ENCODE results near the gene CHRNA1.

The CHRNA1 gene

GRCh38 chr2:174705321-174705720 lies 59.0 kb downstream of the CHRNA1 start:
- TF ChIP-seq, protein P1, sequence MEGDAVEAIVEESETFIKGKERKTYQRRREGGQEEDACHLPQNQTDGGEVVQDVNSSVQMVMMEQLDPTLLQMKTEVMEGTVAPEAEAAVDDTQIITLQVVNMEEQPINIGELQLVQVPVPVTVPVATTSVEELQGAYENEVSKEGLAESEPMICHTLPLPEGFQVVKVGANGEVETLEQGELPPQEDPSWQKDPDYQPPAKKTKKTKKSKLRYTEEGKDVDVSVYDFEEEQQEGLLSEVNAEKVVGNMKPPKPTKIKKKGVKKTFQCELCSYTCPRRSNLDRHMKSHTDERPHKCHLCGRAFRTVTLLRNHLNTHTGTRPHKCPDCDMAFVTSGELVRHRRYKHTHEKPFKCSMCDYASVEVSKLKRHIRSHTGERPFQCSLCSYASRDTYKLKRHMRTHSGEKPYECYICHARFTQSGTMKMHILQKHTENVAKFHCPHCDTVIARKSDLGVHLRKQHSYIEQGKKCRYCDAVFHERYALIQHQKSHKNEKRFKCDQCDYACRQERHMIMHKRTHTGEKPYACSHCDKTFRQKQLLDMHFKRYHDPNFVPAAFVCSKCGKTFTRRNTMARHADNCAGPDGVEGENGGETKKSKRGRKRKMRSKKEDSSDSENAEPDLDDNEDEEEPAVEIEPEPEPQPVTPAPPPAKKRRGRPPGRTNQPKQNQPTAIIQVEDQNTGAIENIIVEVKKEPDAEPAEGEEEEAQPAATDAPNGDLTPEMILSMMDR (IDR thresholded peaks at IDR 0.05; ENCODE audit: low read depth, low read length): no peak
- DNase-seq (ENCODE audit: low read depth in 2 of 2): no peak
- no peak overlapping the region for H3K4me3 ChIP-seq (replicated peaks in 1 of 2; ENCODE audit: low read depth in 2 of 2, low read length in 2 of 2)

DNA sequence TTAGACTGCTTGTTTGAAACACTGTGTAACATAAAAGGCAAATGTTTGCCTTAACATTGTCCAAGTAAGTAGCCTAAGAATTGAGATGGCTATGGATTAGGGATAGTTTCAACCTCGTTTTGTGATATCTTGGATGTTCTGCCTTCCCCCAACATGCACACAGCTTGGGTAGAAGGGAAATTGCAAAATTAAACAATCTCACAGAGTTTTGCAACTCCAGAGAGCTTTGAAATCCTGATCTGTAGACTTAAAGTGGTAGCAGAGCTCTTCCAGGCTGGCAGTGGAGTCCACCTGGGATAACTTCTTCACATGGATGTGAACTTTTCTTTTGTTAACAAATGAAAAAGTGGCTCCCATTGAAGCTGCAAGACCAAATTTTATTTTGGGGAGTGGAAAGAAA lies 59.6 kb downstream of the CHRNA1 start:
- H3K4me3 ChIP-seq (replicated peaks in 1 of 2; ENCODE audit: low read depth in 2 of 2, low read length in 2 of 2): no peak overlapping the region
- DNase-seq (ENCODE audit: low read depth in 2 of 2): no peak
- TF ChIP-seq, protein P1 (IDR thresholded peaks at IDR 0.05; ENCODE audit: low read depth, low read length): no peak

- TF ChIP-seq, protein P1 (IDR thresholded peaks at IDR 0.05; ENCODE audit: low read depth, low read length): no peak
- no peak overlapping the region for H3K4me3 ChIP-seq (replicated peaks in 1 of 2; ENCODE audit: low read depth in 2 of 2, low read length in 2 of 2)
- no peak for DNase-seq (ENCODE audit: low read depth in 2 of 2)
Observed at GRCh38 chr2:174704061-174704460, 60.2 kb downstream of the CHRNA1 start.

DNA sequence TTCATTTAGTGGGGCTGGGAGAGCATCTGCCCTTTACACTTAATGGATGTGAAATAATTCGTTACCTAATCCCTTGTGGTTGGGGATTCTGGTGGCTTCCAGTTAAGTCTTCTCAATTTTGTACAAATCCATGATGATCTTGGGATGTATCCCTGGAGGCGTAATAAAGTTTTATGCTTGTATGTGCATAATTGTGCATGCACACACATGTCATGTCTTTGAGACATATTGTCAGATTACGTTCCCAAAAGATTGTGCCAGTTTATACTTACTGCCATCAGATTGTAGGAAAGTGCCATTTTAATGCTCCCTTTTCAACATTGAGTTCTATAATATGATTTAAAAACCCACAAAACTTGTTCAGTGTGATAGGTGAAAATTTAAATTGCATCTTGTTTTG lies 60.8 kb downstream of the CHRNA1 start:
- TF ChIP-seq, protein P1 (IDR thresholded peaks at IDR 0.05; ENCODE audit: low read depth, low read length): no peak
- DNase-seq (ENCODE audit: low read depth in 2 of 2): no peak
- no peak overlapping the region for H3K4me3 ChIP-seq (replicated peaks in 1 of 2; ENCODE audit: low read depth in 2 of 2, low read length in 2 of 2)

DNA sequence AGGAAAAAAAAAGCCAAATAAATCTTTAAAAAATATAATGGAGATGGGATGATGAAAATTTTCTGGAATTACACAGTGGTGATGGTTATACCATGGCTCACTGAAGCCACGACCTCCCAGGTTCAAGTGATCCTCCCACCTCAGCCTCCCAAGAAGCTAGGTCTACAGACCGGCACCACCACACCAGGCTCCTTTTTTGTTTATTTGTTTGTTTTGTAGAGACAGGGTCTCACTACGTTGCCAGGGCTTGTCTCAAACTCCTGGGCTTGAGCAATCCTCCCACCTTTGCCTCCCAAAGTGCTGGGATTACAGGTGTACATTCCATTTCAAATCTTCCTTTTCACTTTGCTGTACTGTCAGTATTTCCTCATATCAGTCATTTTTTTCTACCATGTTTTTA lies 61.7 kb downstream of the CHRNA1 start:
- TF ChIP-seq, protein P1 (IDR thresholded peaks at IDR 0.05; ENCODE audit: low read depth, low read length): no peak
- no peak for DNase-seq (ENCODE audit: low read depth in 2 of 2)

GRCh38 chr2:174699993-174700766 lies 64.1 kb downstream of the CHRNA1 start:
- DNase-seq (ENCODE audit: low read depth in 2 of 2): peak; percentile 74 to 76
- no peak overlapping the region for H3K4me3 ChIP-seq (replicated peaks in 1 of 2; ENCODE audit: low read depth in 2 of 2, low read length in 2 of 2)
- TF ChIP-seq, protein P1 (IDR thresholded peaks at IDR 0.05; ENCODE audit: low read depth, low read length): peak; percentile 53

More for the DNA sequence above, 61.7 kb downstream of the CHRNA1 start:
- no peak overlapping the region for H3K4me3 ChIP-seq (replicated peaks in 1 of 2; ENCODE audit: low read depth in 2 of 2, low read length in 2 of 2)
